K562 (cell line): ENCODE results near the gene GFOD2. TPM values are rescaled to one million over a fixed set of nuclear protein-coding genes. Genes with fewer than 3 reads are reported as not detected.

Experiments used
- MAFG ChIP-seq: fragments of 450-650 bp; conservative IDR thresholded peaks from 2 replicates; pipeline ENCODE4 v1.6.1; 2016; ENCODE audit warnings: missing genetic modification characterization, missing compliant biosample characterization
- MTA2 ChIP-seq: fragments of 450-650 bp; IDR thresholded peaks from 2 replicates; pipeline ENCODE4 v1.6.1; 2016; ENCODE audit warnings: low read depth
- MYC ChIP-seq, 2 experiments: fragments of 250-450 bp in 1 of 2; sonication (Bioruptor Pico) in 1 of 2; IDR thresholded peaks; 2 replicates each; pipeline versions ENCODE4 v1.5.1 to v1.6.1; 2012 to 2021; ENCODE audit warnings: low read depth in 2 of 2, borderline replicate concordance in 1 of 2, improper control_type of control experiment in 1 of 2, low read length in 1 of 2, mild to moderate bottlenecking in 1 of 2, moderate library complexity in 1 of 2
- NUFIP1 ChIP-seq: fragments of 450-650 bp; IDR thresholded peaks from 2 replicates; pipeline ENCODE4 v1.6.1; 2018; ENCODE audit not compliant: partially characterized antibody
- STAG1 ChIP-seq: sonication (generic); formaldehyde crosslinking; IDR thresholded peaks from 2 replicates; pipeline ENCODE4 v1.5.0; 2020; ENCODE audit warnings: missing genetic modification reagents, borderline replicate concordance
- THAP12 ChIP-seq: fragments of 250-450 bp; sonication (Bioruptor Pico); IDR thresholded peaks from 2 replicates; pipeline ENCODE4 v1.9.0; 2021; ENCODE audit warnings: mild to moderate bottlenecking, inconsistent platforms
- ZEB2 ChIP-seq: fragments of 450-650 bp; IDR thresholded peaks from 2 replicates; pipeline ENCODE4 v1.6.1; 2016
- polyA plus RNA-seq, 8 experiments: library from polyadenylated mRNA; depleted of rRNA in 4 of 8; stranded (reverse) in 5 of 8; unstranded in 3 of 8; fragments of >200 nt; fragmentation: Nextera tagmentation in 2 of 8; fragmentation: Illumina TruSeq in 1 of 8; extraction: Ambion mirVana in 2 of 8; extraction: Trizol in 1 of 8; gene quantifications; 2 replicates each; pipeline versions ENCODE4 v1.2.1 to v1.2.3, GENCODE V29; 2011 to 2014; ENCODE audit warnings: inconsistent platforms in 1 of 8, missing spikeins in 1 of 8
- total RNA-seq, 7 experiments: library from RNA; depleted of rRNA in 6 of 7; stranded (reverse); fragments of >200 nt in 6 of 7; fragmentation: Illumina TruSeq in 2 of 7; extraction: Trizol in 2 of 7; gene quantifications; 2 replicates each; pipeline versions ENCODE4 v1.2.1 to v1.2.3, GENCODE V29; 2011 to 2021; ENCODE audit warnings: low replicate concordance in 1 of 7
- TF ChIP-seq, protein P1 (sequence below): fragments of 200-600 bp; sonication (generic); IDR thresholded peaks from one replicate; pipeline ENCODE4 v1.6.1; 2012; ENCODE audit warnings: mild to moderate bottlenecking, low read depth, low read length, inconsistent platforms

Gene GFOD2
- total and polyA plus RNA-seq, 9 of the 15 experiments (the other 6 are each of a cell fraction or from before 2014, with no cell fraction given): 1.9 to 15.8 (median 11.1) TPM

- TF ChIP-seq, protein P1, sequence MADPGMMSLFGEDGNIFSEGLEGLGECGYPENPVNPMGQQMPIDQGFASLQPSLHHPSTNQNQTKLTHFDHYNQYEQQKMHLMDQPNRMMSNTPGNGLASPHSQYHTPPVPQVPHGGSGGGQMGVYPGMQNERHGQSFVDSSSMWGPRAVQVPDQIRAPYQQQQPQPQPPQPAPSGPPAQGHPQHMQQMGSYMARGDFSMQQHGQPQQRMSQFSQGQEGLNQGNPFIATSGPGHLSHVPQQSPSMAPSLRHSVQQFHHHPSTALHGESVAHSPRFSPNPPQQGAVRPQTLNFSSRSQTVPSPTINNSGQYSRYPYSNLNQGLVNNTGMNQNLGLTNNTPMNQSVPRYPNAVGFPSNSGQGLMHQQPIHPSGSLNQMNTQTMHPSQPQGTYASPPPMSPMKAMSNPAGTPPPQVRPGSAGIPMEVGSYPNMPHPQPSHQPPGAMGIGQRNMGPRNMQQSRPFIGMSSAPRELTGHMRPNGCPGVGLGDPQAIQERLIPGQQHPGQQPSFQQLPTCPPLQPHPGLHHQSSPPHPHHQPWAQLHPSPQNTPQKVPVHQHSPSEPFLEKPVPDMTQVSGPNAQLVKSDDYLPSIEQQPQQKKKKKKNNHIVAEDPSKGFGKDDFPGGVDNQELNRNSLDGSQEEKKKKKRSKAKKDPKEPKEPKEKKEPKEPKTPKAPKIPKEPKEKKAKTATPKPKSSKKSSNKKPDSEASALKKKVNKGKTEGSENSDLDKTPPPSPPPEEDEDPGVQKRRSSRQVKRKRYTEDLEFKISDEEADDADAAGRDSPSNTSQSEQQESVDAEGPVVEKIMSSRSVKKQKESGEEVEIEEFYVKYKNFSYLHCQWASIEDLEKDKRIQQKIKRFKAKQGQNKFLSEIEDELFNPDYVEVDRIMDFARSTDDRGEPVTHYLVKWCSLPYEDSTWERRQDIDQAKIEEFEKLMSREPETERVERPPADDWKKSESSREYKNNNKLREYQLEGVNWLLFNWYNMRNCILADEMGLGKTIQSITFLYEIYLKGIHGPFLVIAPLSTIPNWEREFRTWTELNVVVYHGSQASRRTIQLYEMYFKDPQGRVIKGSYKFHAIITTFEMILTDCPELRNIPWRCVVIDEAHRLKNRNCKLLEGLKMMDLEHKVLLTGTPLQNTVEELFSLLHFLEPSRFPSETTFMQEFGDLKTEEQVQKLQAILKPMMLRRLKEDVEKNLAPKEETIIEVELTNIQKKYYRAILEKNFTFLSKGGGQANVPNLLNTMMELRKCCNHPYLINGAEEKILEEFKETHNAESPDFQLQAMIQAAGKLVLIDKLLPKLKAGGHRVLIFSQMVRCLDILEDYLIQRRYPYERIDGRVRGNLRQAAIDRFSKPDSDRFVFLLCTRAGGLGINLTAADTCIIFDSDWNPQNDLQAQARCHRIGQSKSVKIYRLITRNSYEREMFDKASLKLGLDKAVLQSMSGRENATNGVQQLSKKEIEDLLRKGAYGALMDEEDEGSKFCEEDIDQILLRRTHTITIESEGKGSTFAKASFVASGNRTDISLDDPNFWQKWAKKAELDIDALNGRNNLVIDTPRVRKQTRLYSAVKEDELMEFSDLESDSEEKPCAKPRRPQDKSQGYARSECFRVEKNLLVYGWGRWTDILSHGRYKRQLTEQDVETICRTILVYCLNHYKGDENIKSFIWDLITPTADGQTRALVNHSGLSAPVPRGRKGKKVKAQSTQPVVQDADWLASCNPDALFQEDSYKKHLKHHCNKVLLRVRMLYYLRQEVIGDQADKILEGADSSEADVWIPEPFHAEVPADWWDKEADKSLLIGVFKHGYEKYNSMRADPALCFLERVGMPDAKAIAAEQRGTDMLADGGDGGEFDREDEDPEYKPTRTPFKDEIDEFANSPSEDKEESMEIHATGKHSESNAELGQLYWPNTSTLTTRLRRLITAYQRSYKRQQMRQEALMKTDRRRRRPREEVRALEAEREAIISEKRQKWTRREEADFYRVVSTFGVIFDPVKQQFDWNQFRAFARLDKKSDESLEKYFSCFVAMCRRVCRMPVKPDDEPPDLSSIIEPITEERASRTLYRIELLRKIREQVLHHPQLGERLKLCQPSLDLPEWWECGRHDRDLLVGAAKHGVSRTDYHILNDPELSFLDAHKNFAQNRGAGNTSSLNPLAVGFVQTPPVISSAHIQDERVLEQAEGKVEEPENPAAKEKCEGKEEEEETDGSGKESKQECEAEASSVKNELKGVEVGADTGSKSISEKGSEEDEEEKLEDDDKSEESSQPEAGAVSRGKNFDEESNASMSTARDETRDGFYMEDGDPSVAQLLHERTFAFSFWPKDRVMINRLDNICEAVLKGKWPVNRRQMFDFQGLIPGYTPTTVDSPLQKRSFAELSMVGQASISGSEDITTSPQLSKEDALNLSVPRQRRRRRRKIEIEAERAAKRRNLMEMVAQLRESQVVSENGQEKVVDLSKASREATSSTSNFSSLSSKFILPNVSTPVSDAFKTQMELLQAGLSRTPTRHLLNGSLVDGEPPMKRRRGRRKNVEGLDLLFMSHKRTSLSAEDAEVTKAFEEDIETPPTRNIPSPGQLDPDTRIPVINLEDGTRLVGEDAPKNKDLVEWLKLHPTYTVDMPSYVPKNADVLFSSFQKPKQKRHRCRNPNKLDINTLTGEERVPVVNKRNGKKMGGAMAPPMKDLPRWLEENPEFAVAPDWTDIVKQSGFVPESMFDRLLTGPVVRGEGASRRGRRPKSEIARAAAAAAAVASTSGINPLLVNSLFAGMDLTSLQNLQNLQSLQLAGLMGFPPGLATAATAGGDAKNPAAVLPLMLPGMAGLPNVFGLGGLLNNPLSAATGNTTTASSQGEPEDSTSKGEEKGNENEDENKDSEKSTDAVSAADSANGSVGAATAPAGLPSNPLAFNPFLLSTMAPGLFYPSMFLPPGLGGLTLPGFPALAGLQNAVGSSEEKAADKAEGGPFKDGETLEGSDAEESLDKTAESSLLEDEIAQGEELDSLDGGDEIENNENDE: no peak
- TF ChIP-seq NUFIP1 (no peak), MYC (IDR thresholded peaks at IDR 0.05; ENCODE audit: low read depth, low read length) (no peak), MYC (CRISPR knock-in tag; IDR thresholded peaks at IDR 0.05; ENCODE audit: borderline replicate concordance, low read depth) (no peak), MTA2 (no peak), THAP12 (CRISPR knock-in tag) (no peak), MAFG (no peak), ZEB2 (no peak), STAG1 (no peak)
Observed at GRCh38 chr16:67675579-67675935, 43.6 kb downstream of the GFOD2 start (continued).
